Stimulated activated CD8-positive, alpha-beta memory T cell treated with anti-CD3 and anti-CD28 coated beads, Interleukin-12 subunit alpha, Interleukin-12 subunit beta, amount 100 ng/mL, for 4 hours (primary cell): ENCODE results near the gene SLC22A23.

Experiments
- DNase-seq: peaks from one replicate; pipeline ENCODE4 v3.0.0-alpha.2; 2020; ENCODE audit warnings: low read depth

Gene SLC22A23

GRCh38 chr6:3240595-3240994 lies 216.3 kb downstream of the SLC22A23 start:
- no peak for DNase-seq

GRCh38 chr6:3239110-3239830 lies 217.6 kb downstream of the SLC22A23 start:
- DNase-seq, result no peak

GRCh38 chr6:3237761-3238662 lies 218.8 kb downstream of the SLC22A23 start:
- no peak for DNase-seq

- DNase-seq, result no peak
Observed at GRCh38 chr6:3236005-3236404, 220.8 kb downstream of the SLC22A23 start.

- no peak for DNase-seq
Observed at GRCh38 chr6:3235486-3235885, 221.4 kb downstream of the SLC22A23 start.

- DNase-seq, result no peak
Observed at GRCh38 chr6:3233904-3234303, 222.9 kb downstream of the SLC22A23 start.

- no peak for DNase-seq
Observed at GRCh38 chr6:3233321-3233720, 223.5 kb downstream of the SLC22A23 start.

- DNase-seq, result no peak
Observed at GRCh38 chr6:3232017-3232945, 224.6 kb downstream of the SLC22A23 start.

GRCh38 chr6:3231247-3232016 lies 225.4 kb downstream of the SLC22A23 start:
- no peak for DNase-seq

GRCh38 chr6:3230900-3231246 lies 226.0 kb downstream of the SLC22A23 start:
- DNase-seq, result no peak

- no peak for DNase-seq
Observed at GRCh38 chr6:3230256-3230882, 226.5 kb downstream of the SLC22A23 start.

- no peak for DNase-seq
Observed at GRCh38 chr6:3229566-3230178, 227.2 kb downstream of the SLC22A23 start.

- no peak for DNase-seq
Observed at GRCh38 chr6:3228771-3229565, 227.9 kb downstream of the SLC22A23 start.

GRCh38 chr6:3228046-3228671 lies 228.7 kb downstream of the SLC22A23 start:
- no peak for DNase-seq

- DNase-seq, result no peak
Observed at GRCh38 chr6:3227363-3228045, 229.3 kb downstream of the SLC22A23 start, which contains the start of gene TUBB2B. Gene TUBB2B (minus strand): TSS chr6:3227653. CDS start chr6:3227543, 110 bp downstream.

- no peak for DNase-seq
Observed at GRCh38 chr6:3226481-3227362, 230.1 kb downstream of the SLC22A23 start.

- no peak for DNase-seq
Observed at GRCh38 chr6:3226042-3226441, 230.8 kb downstream of the SLC22A23 start.
